GM23248 (cell line): ENCODE measurements around the gene ZNF80.

Experiments used
- EZH2 ChIP-seq: fragments of 200-600 bp; sonication (generic); IDR thresholded peaks from 2 replicates; pipeline ENCODE4 v1.6.1; 2018; ENCODE audit warnings: antibody characterized with exemption, mild to moderate bottlenecking; ENCODE audit not compliant: insufficient read depth, poor library complexity, severe bottlenecking
- EZH2phosphoT487 ChIP-seq: fragments of 200-600 bp; sonication (generic); IDR thresholded peaks from 2 replicates; pipeline ENCODE4 v1.6.1; 2018; ENCODE audit warnings: antibody characterized with exemption, moderate library complexity, mild to moderate bottlenecking, low read depth; ENCODE audit not compliant: insufficient read depth

DNA sequence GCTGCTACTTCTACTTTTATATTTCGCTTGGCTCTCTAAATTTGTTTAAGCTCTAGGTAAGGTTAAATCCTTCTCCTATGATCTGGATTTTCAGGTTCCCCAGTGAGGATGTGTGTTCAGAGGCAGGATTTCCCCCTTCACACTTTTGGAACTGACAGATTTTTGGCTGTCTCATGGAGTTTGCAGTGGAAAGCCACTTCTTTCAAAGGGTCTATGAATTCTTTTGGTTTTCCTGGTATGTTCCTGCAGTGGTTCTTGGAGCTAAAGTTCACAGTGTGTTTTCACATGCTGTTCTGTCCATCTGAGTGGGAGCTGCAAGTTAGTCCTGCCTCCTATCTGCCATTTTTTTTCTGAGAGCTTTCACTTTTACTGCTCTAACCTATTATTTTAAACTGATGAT lies 34.9 kb upstream of the ZNF80 start:
- TF ChIP-seq EZH2: no peak
- TF ChIP-seq EZH2phosphoT487: no peak
